Activated CD4-positive, alpha-beta memory T cell treated with anti-CD3 and anti-CD28 coated beads, Interleukin-2, amount 10 ng/mL, durations not matched to agents 7 days and 5 days (primary cell): ENCODE data around the gene SPAG17. TPM values are rescaled to one million over a fixed set of nuclear protein-coding genes. Genes with fewer than 3 reads are reported as not detected.

Source experiments
- CTCF ChIA-PET: fragments of 350-600 bp; sonication (Branson Sonifier 250); formaldehyde crosslinking; loops from one replicate; lab custom pipeline; 2021; ENCODE audit warnings: antibody characterized with exemption, inconsistent platforms; lab: Charles Lee
- POLR2A ChIA-PET: fragments of 350-600 bp; sonication (Branson Sonifier 250); formaldehyde crosslinking; loops from one replicate; lab custom pipeline; 2021; ENCODE audit warnings: antibody characterized with exemption; lab: Charles Lee
- DNase-seq: peaks from one replicate; pipeline ENCODE4 v3.0.0-alpha.2; 2020
- H3K27ac Mint-ChIP-seq: one replicate; pipeline ENCODE4 v1.8.0; 2021; ENCODE audit warnings: mild to moderate bottlenecking, mixed read lengths
- H3K27me3 Mint-ChIP-seq: one replicate; pipeline ENCODE4 v1.8.0; 2021; ENCODE audit warnings: mixed read lengths
- H3K36me3 Mint-ChIP-seq: one replicate; pipeline ENCODE4 v1.8.0; 2021; ENCODE audit warnings: low read depth, mixed read lengths
- H3K4me1 Mint-ChIP-seq: one replicate; pipeline ENCODE4 v1.8.0; 2021; ENCODE audit warnings: mixed read lengths
- H3K4me3 Mint-ChIP-seq: one replicate; pipeline ENCODE4 v1.8.0; 2021; ENCODE audit warnings: mild to moderate bottlenecking, mixed read lengths
- H3K9me3 Mint-ChIP-seq: one replicate; pipeline ENCODE4 v1.8.0; 2021; ENCODE audit warnings: mixed read lengths
- total RNA-seq, 2 experiments: library from RNA; stranded (reverse); gene quantifications; one replicate each; pipeline ENCODE4 v1.2.3, GENCODE V29; 2021

Gene SPAG17
- total RNA-seq, 2 experiments from 2014 or later = not detected

DNA sequence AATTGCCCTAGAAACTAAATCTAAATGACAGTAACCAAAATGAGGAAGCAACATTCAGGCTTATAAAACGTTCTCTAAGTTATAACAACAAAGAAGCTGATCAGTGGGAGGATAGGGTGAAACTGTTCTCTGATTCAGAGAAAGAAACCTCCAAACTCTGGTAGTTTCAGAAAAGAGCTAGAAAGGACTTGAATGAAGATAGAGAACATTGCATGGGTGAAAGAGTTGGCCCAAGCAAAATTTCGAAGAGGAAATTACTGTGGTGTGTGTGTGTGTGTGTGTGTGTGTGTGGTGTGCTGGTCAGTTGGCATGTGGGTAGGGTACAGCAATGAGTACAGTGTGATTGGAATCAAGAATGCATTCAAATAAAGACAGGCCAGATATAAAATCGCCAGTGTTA, 16.5 kb upstream of the SPAG17 start:
- no peaks in the 10 kb centered on the region for H3K9me3 Mint-ChIP-seq
- ChIA-PET CTCF (no interaction called here), POLR2A (no interaction called here)
- no peaks in the 10 kb centered on the region for H3K36me3 Mint-ChIP-seq
- DNase-seq = no peak
- no peaks in the 10 kb centered on the region for H3K27me3 Mint-ChIP-seq
- no peak overlapping the region for H3K27ac Mint-ChIP-seq
- H3K4me1 Mint-ChIP-seq = no peaks in the 10 kb centered on the region
- no peak overlapping the region for H3K4me3 Mint-ChIP-seq

- no peak for DNase-seq
- H3K36me3 Mint-ChIP-seq = no peaks in the 10 kb centered on the region
- H3K27me3 Mint-ChIP-seq = no peaks in the 10 kb centered on the region
- no peaks in the 10 kb centered on the region for H3K4me1 Mint-ChIP-seq
- H3K9me3 Mint-ChIP-seq = no peaks in the 10 kb centered on the region
- ChIA-PET POLR2A (no interaction called here), CTCF (no interaction called here)
- H3K27ac Mint-ChIP-seq = no peak overlapping the region
- H3K4me3 Mint-ChIP-seq = no peak overlapping the region
Observed at GRCh38 chr1:118200836-118201235, 15.8 kb upstream of the SPAG17 start.

DNA sequence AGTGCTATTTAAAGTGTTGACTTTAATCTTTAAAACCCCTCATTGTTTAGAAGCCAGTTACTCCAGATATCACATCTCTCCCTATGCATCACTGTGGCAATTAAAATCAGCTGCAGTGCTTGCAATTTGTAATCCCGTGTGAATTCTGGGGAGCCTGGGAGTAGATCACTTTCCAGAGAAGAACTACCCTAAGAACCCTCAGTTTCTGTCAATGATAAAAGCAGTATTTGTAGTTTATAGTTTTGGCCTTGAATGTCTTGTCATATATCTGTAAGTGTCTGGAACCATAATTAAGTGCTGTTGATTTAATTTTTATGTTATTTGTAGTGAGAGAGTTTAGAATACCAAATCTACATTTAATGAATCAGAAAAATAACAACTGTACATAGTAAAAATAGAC, 5.5 kb upstream of the SPAG17 start:
- Mint-ChIP-seq H3K27me3 (no peaks in the 10 kb centered on the region), H3K9me3 (peaks cover 3% of the 10 kb centered on the region), H3K27ac (no peak overlapping the region), H3K36me3 (no peaks in the 10 kb centered on the region), H3K4me3 (no peak overlapping the region), H3K4me1 (no peaks in the 10 kb centered on the region)
- CTCF ChIA-PET = no interaction called here
- DNase-seq = no peak
- POLR2A ChIA-PET = no interaction called here

DNA sequence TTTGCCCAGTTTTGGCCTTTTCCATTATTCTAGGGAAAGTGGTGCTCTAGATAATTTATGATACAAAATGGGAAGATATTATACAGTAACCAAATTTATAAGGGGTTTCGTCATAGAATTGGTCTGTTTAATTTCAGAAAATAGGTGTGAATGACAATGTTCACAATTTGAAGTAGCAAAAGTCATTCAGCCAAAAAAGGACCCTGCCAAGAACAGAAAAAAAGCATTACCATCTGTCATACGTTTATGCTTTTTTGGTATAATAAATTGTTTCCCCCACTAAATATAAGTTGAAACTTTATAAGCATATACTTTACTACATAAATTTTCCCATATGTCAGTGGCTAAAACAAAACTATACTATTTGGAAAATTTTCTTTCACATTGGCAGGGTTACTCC, 4.5 kb upstream of the SPAG17 start:
- peaks cover 4% of the 10 kb centered on the region for H3K9me3 Mint-ChIP-seq
- POLR2A ChIA-PET = no interaction called here
- no peaks in the 10 kb centered on the region for H3K36me3 Mint-ChIP-seq
- no peaks in the 10 kb centered on the region for H3K27me3 Mint-ChIP-seq
- no peak overlapping the region for H3K4me3 Mint-ChIP-seq
- H3K4me1 Mint-ChIP-seq = no peaks in the 10 kb centered on the region
- CTCF ChIA-PET = no interaction called here
- no peak for DNase-seq
- no peak overlapping the region for H3K27ac Mint-ChIP-seq

GRCh38 chr1:118188411-118188810, 3.4 kb upstream of the SPAG17 start:
- POLR2A ChIA-PET = no interaction called here

DNA sequence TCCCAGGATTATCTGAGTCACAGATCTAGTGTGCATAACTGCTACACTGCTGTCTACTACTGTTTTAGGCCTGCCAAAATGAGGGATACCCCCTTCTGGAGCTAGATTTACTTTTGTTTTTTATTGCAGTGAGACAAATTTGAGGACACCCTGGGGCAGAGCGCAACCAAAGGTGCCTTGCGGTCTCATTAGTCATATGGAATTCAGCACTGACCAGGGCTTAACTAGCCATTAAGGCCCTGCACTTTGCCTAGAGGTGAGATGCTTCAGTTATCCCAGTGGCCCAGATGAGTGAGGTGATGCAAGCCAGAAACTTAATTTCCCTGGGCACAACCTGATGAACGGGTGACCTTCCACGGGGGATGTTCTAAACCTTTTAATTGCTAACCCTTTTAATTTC, 998 bp upstream of the SPAG17 start:
- no peak for DNase-seq
- Mint-ChIP-seq H3K9me3 (peaks cover 4% of the 10 kb centered on the region), H3K4me3 (no peak overlapping the region), H3K27me3 (no peaks in the 10 kb centered on the region), H3K4me1 (no peaks in the 10 kb centered on the region), H3K27ac (no peak overlapping the region), H3K36me3 (no peaks in the 10 kb centered on the region)
- POLR2A ChIA-PET = no interaction called here
- CTCF ChIA-PET = no interaction called here

More at GRCh38 chr1:118188411-118188810, 3.4 kb upstream of the SPAG17 start:
- Mint-ChIP-seq H3K4me3 (no peak overlapping the region), H3K4me1 (no peaks in the 10 kb centered on the region), H3K36me3 (no peaks in the 10 kb centered on the region), H3K27ac (no peak overlapping the region), H3K27me3 (no peaks in the 10 kb centered on the region), H3K9me3 (peaks cover 4% of the 10 kb centered on the region)
- CTCF ChIA-PET = no interaction called here
- no peak for DNase-seq

- CTCF ChIA-PET = no interaction called here
- Mint-ChIP-seq H3K9me3 (peaks cover 4% of the 10 kb centered on the region), H3K27ac (no peak overlapping the region), H3K27me3 (no peaks in the 10 kb centered on the region), H3K4me3 (no peak overlapping the region), H3K36me3 (no peaks in the 10 kb centered on the region), H3K4me1 (no peaks in the 10 kb centered on the region)
- no peak for DNase-seq
- POLR2A ChIA-PET = no interaction called here
Observed at GRCh38 chr1:118184739-118185083, 317 bp downstream of the SPAG17 start.

GRCh38 chr1:118183586-118183985, 1.4 kb downstream of the SPAG17 start:
- CTCF ChIA-PET = no interaction called here
- H3K27ac Mint-ChIP-seq = no peak overlapping the region
- no peak for DNase-seq
- H3K36me3 Mint-ChIP-seq = no peaks in the 10 kb centered on the region
- POLR2A ChIA-PET = no interaction called here
- H3K27me3 Mint-ChIP-seq = no peaks in the 10 kb centered on the region
- H3K9me3 Mint-ChIP-seq = peaks cover 4% of the 10 kb centered on the region
- H3K4me1 Mint-ChIP-seq = no peaks in the 10 kb centered on the region
- no peak overlapping the region for H3K4me3 Mint-ChIP-seq

GRCh38 chr1:118177998-118178397, 7.0 kb downstream of the SPAG17 start:
- Mint-ChIP-seq H3K27ac (no peak overlapping the region), H3K4me1 (no peaks in the 10 kb centered on the region), H3K36me3 (no peaks in the 10 kb centered on the region), H3K9me3 (no peaks in the 10 kb centered on the region), H3K27me3 (no peaks in the 10 kb centered on the region), H3K4me3 (no peak overlapping the region)
- CTCF ChIA-PET = no interaction called here
- POLR2A ChIA-PET = no interaction called here
- no peak for DNase-seq

- no peaks in the 10 kb centered on the region for H3K4me1 Mint-ChIP-seq
- ChIA-PET CTCF (no interaction called here), POLR2A (no interaction called here)
- H3K4me3 Mint-ChIP-seq = no peak overlapping the region
- H3K9me3 Mint-ChIP-seq = no peaks in the 10 kb centered on the region
- DNase-seq = no peak
- no peaks in the 10 kb centered on the region for H3K36me3 Mint-ChIP-seq
- H3K27ac Mint-ChIP-seq = no peak overlapping the region
- no peaks in the 10 kb centered on the region for H3K27me3 Mint-ChIP-seq
Observed at GRCh38 chr1:118169016-118169415, 16.0 kb downstream of the SPAG17 start.

DNA sequence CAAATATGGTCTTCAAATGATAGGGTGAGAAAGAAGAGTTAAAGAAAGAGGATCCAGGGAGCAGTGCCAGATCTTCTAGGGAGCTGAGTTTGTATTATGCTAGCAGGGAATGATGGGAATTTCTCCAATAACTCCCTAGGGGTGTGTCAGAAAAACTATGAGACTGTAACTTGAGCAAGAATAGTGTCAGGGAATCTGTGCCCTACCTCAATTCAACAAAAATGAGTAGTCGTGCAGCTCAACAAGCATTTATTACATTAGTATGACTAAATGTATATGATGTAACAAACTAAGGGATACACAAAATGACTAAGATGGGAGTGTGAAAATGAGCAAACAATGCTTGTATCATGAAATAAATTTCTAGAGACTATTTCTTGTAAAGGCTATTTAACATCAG, 24.2 kb downstream of the SPAG17 start:
- Mint-ChIP-seq H3K27ac (no peak overlapping the region), H3K27me3 (no peaks in the 10 kb centered on the region), H3K4me1 (no peaks in the 10 kb centered on the region), H3K36me3 (no peaks in the 10 kb centered on the region), H3K4me3 (no peak overlapping the region), H3K9me3 (no peaks in the 10 kb centered on the region)
- ChIA-PET CTCF (interaction anchor here (0.5 kb wide), 1 partner anchor 906 kb away, joined by 3 read pairs; no protein-coding TSS in a partner anchor), POLR2A (no interaction called here)
- DNase-seq = no peak

- DNase-seq = no peak
- Mint-ChIP-seq H3K9me3 (no peaks in the 10 kb centered on the region), H3K4me3 (no peak overlapping the region), H3K27me3 (no peaks in the 10 kb centered on the region), H3K36me3 (no peaks in the 10 kb centered on the region), H3K4me1 (no peaks in the 10 kb centered on the region), H3K27ac (no peak overlapping the region)
- ChIA-PET CTCF (no interaction called here), POLR2A (no interaction called here)
Observed at GRCh38 chr1:118159569-118159968, 25.5 kb downstream of the SPAG17 start.

- DNase-seq = no peak
- no peaks in the 10 kb centered on the region for H3K9me3 Mint-ChIP-seq
- H3K27me3 Mint-ChIP-seq = no peaks in the 10 kb centered on the region
- POLR2A ChIA-PET = no interaction called here
- H3K4me3 Mint-ChIP-seq = no peak overlapping the region
- CTCF ChIA-PET = no interaction called here
- H3K36me3 Mint-ChIP-seq = no peaks in the 10 kb centered on the region
- H3K4me1 Mint-ChIP-seq = no peaks in the 10 kb centered on the region
- H3K27ac Mint-ChIP-seq = no peak overlapping the region
Observed at GRCh38 chr1:118158924-118159323, 26.1 kb downstream of the SPAG17 start.

DNA sequence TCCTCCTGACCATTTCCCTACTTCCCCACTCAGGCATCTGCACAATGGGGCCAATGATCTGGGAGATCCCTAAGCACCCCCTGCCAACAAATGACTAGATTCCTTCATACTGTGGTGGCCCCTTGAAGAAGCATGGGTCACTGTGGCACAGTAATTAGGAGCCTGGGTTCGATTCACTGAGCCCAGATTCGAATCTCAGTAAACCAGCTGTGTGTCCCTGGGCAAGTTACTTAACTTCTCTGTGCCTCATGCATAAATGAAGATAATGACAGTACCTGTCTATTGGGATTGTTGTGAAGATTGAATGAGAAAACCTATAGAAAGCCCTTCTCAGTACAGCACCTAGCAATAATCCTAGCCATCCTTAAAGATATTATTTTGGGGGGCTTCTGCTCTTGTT, 27.5 kb downstream of the SPAG17 start:
- H3K27me3 Mint-ChIP-seq = no peaks in the 10 kb centered on the region
- H3K9me3 Mint-ChIP-seq = no peaks in the 10 kb centered on the region
- ChIA-PET POLR2A (no interaction called here), CTCF (no interaction called here)
- no peak overlapping the region for H3K27ac Mint-ChIP-seq
- no peaks in the 10 kb centered on the region for H3K4me1 Mint-ChIP-seq
- DNase-seq = no peak
- H3K36me3 Mint-ChIP-seq = no peaks in the 10 kb centered on the region
- H3K4me3 Mint-ChIP-seq = no peak overlapping the region

DNA sequence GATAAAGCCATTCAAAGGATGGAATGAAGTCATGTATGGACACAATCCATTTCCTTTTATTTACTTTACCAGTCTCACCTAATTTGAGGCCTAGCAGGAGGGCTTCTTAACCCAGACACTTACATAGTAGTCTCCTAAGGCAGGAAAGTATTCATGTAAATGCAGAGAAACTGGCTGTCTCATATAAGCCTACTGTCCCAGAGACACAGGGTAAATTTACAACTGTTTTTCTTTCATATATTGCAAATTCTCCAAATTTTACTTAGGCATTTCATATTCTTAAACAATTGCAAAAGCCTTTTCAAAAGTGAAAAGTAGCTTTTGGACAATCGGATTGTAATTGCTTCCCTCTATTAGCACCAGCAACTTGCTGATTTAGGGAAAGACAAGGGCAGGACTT, 29.9 kb downstream of the SPAG17 start:
- no peaks in the 10 kb centered on the region for H3K36me3 Mint-ChIP-seq
- H3K27ac Mint-ChIP-seq = no peak overlapping the region
- DNase-seq = no peak
- H3K27me3 Mint-ChIP-seq = no peaks in the 10 kb centered on the region
- no peaks in the 10 kb centered on the region for H3K9me3 Mint-ChIP-seq
- ChIA-PET CTCF (interaction anchor here (1.5 kb wide), 1 partner anchor 10 kb away, joined by 4 read pairs; no protein-coding TSS in a partner anchor), POLR2A (no interaction called here)
- H3K4me1 Mint-ChIP-seq = no peaks in the 10 kb centered on the region
- H3K4me3 Mint-ChIP-seq = no peak overlapping the region
